ENCODE data around the gene CACNA2D3.

The CACNA2D3 gene

GRCh38 chr3:54541369-54541768, 419.0 kb downstream of the CACNA2D3 start:
- no peak for DNase-seq

DNA sequence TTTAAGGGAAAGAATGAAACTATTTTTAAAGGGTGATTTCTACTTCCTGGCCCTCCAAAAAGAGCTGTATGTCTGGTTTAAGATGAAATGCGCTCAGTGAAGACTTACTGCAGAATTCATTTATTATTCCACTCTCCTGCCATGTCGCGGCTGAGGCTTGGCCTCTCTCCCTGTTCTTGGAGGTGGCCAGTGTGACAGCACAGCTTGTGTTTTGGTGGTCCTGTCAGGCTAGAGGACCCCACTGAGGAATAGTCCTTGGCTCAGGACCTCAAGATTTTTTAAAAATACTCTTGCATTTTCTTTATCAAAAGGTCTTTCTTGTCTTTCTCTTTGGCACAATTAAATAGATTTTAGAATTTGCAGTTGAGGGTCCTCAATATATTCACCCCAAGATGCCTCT, 421.1 kb downstream of the CACNA2D3 start:
- no peak for DNase-seq

DNA sequence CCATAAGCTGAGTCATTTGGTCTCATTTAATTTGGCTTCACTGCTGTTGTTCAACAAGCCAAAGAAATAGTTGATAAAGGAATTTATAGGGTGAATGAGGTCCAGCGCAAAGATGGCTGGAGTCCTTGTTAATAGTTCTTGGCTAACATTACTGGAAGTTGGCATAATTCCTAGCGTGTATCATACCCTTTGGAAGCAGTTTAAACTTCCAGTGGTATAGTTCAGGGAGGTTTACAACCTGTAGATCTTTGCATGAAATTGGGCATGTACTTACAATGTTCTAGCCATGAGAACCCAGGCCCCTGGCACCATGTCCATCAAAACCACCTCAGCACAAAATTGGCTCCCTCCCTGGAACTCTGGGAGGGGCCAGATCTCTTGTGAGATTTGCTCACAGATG, 424.7 kb downstream of the CACNA2D3 start:
- DNase-seq, result no peak

GRCh38 chr3:54547846-54548245, 425.5 kb downstream of the CACNA2D3 start:
- DNase-seq, result no peak

GRCh38 chr3:54549607-54550220, 427.4 kb downstream of the CACNA2D3 start:
- DNase-seq, result no peak

- DNase-seq, result no peak
Measured at GRCh38 chr3:54550221-54550977, 428.0 kb downstream of the CACNA2D3 start.

DNA sequence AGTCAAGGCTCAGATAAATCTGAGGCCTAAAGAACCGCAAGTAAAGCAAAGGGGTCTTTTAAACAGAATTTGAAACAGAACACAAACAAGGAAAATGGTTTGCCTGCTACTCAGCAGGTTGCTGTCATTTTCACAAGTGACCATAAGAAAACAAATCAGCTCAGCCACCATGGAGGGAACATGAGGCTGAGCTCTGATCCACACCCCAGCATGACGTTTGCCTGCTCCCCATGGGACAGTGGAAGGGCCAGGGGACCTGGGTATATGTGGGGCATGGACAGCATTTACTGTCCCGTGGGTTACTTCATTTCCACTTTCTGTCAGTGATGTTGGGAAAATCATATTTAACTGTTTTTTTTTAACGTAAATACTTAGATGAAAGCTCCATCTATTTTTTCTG, 434.3 kb downstream of the CACNA2D3 start:
- DNase-seq, result no peak

GRCh38 chr3:54557538-54558428, 435.4 kb downstream of the CACNA2D3 start:
- no peak for DNase-seq

DNA sequence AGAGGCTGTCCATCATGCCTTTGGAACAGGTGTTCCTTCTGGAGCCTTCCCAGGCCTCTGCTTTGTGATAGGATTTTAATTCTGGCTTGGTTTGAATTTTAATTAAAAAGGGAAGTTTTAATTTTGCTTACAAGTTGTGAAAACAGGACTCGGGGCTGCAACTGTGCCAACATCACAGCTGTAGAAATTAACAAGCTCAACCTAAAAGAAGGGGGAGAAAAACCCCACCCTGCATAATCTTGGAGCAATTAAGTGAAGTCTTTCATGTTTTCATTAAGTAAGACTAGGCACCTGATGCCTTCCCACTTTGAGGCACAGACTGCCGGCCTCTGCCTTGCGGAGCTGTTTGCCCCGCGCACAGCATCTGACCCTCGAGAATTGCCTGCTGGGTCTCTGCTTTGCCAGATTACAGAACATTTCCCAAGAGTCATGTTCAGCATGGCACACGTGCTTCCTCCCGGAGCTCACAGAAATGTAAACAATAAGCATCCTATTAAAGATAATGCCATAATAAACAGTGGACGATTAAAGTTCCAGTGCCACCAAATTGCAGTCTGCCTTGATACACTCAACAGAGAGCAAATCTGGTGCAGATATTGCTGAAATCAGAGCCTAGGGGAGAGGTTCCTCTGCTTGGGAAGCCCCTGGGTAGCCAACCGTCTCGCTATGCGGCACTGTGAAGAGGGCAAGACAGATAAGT, 441.3 kb downstream of the CACNA2D3 start:
- no peak for DNase-seq

GRCh38 chr3:54564374-54564925, 442.1 kb downstream of the CACNA2D3 start:
- no peak for DNase-seq

- no peak for DNase-seq
Measured at GRCh38 chr3:54565956-54566355, 443.6 kb downstream of the CACNA2D3 start.

GRCh38 chr3:54567949-54568348, 445.6 kb downstream of the CACNA2D3 start:
- no peak for DNase-seq

GRCh38 chr3:54570008-54570407, 447.7 kb downstream of the CACNA2D3 start:
- no peak for DNase-seq

GRCh38 chr3:54572197-54572895, 450.0 kb downstream of the CACNA2D3 start:
- no peak for DNase-seq

DNA sequence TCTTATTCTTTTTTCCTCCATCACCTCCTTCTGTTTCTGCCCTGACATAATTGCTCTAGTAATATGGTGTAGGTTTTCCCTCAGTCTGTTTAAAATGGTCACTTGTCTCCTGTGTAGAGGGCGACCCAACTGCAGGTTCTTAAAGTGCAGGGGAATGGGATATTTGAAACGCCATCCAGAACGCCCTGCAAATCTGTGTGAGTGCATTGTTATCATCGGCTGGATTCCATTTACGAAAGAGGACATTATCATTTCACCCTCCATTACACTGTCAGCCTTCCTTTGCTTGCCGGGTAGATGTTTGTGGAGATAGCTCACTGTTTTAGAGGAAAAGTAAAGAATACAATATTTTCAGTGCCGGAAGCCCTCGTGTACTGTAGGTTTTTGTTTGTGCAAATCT, 451.5 kb downstream of the CACNA2D3 start:
- DNase-seq, result no peak

- no peak for DNase-seq
Measured at GRCh38 chr3:54574906-54575617, 452.7 kb downstream of the CACNA2D3 start.

- no peak for DNase-seq
Measured at GRCh38 chr3:54575618-54575960, 453.2 kb downstream of the CACNA2D3 start.

DNA sequence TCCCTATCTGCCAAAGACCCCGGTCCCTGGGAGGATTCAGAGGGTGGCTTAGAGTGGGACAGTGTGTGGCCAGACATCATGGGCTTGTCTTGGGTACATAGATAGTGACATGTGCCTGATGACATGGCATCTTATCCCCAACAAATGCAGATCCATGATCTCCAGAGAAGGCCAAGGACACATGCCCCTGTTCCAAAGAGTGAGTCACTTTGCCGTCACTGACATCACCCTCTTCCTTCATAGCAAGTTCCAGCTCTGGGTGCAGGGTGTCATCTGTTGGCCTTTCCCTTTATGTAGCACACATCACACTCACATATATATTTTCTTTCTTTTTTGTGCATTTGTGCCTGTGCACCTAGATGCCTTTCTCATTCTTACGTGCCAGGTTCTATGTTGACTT, 455.0 kb downstream of the CACNA2D3 start:
- no peak for DNase-seq

GRCh38 chr3:54578417-54578816, 456.1 kb downstream of the CACNA2D3 start:
- DNase-seq, result no peak

GRCh38 chr3:54580453-54580852, 458.1 kb downstream of the CACNA2D3 start:
- DNase-seq, result no peak

GRCh38 chr3:54582424-54582823, 460.1 kb downstream of the CACNA2D3 start:
- DNase-seq, result no peak

- DNase-seq, result no peak
Measured at GRCh38 chr3:54591157-54591556, 468.8 kb downstream of the CACNA2D3 start.

Data from CD4-positive, alpha-beta T cell treated with Interleukin-10 for 1 hour (primary cell).